GM13977 (cell line): Measurements from ENCODE around the gene LYRM4.

Source experiments
- DNase-seq: peaks from one replicate; pipeline ENCODE4 v3.0.0; 2012; ENCODE audit warnings: low spot score
- CTCF ChIP-seq: IDR thresholded peaks from 2 replicates; pipeline ENCODE4 v1.5.1; 2012; ENCODE audit warnings: mild to moderate bottlenecking, control low read depth; ENCODE audit not compliant: insufficient read depth; ENCODE audit errors: extremely low read depth, missing control alignments
- in situ Hi-C: fragments of 300-500 bp; cut with MboI; formaldehyde crosslinking; loops from one replicate; pipeline ENCODE4 v1.12.0; 2022; ENCODE audit warnings: low sequenced_read_pairs, low pct_unique_long_range_greater_than_20kb, mixed read lengths, inconsistent platforms; ENCODE audit not compliant: unreplicated experiment

Gene LYRM4

DNA sequence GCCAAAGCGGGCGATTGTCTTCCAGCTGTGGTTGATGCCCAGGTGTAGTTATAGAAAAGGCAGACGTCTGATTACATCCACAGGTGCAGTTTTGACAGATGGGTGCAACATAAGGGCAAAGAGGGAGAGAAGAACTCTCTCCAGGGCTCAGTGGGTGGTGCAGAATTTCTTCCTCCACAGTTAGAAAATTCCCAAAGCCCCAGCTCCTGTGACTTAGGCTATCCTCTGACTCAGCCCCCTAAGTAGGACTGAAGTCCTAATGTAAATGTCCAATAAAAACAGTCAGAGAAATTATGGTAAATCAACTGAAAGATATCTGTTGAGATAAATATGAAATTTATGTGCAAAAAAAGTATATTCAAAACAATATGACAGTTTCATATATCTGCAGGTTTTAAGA lies 31.4 kb downstream of the LYRM4 start:
- in situ Hi-C loops = no loop called here
- no peak for DNase-seq
- no peak for TF ChIP-seq CTCF

GRCh38 chr6:5223309-5223708 lies 37.4 kb downstream of the LYRM4 start:
- no peak for TF ChIP-seq CTCF
- in situ Hi-C loops = no loop called here
- DNase-seq = no peak

- DNase-seq = no peak
- TF ChIP-seq CTCF = no peak
- in situ Hi-C loops = no loop called here
These were observed 40.3 kb downstream of the LYRM4 start for GRCh38 chr6:5220443-5220842.

DNA sequence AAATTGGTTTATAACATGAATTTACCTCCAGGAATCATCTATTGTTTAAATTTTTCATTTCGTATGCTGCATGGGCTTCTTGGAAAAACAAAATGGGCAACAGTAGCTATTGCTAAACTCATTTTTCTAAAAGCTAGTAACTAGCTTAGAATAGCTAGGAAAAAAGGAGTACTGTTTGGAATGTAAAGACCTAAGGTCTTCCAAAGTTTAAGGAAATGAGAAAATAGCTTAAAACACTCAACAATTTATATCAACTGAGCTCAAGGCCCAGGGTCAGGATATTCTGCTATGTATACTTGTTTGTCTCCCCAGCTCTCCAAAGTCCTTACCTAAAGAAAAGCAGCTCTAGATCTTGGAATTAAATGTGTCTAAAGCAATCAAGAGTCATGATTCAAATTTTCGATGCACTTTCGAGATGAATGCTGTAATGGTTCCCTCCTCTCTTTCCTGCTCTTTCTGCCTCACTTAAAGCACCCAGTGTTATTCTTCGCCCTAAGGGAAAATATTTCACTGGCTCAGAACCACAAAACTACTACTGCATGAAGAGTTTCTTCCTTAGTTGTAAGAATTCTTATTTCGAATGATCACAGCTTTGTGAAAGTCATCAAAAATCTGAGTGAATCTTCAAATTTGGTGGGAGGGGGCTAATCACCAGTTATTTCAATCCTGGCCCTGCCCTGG lies 41.6 kb downstream of the LYRM4 start:
- DNase-seq = no peak
- no peak for TF ChIP-seq CTCF
- in situ Hi-C loops = no loop called here

GRCh38 chr6:5217356-5217755 lies 43.4 kb downstream of the LYRM4 start:
- DNase-seq = no peak
- no peak for TF ChIP-seq CTCF
- in situ Hi-C loops = no loop called here

DNA sequence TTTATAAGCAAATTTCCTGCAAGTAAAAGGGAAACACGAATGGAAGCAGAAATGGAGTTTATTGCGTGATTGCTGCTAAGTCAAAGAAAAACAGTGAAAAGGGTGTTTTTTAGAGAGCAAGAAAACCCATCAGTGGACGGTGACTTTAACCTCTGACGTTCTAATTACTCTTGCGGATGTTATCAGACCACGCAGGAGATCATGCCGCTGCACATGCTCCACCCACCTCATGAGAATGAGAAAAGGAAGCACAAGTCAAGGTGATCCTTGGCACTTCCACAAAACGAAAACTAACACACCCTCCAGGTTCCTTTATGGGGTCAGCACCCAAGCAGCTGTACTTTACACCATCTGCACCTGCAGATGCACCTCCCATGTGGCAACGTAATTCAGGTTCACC lies 45.0 kb downstream of the LYRM4 start:
- no peak for TF ChIP-seq CTCF
- DNase-seq = no peak
- in situ Hi-C loops = no loop called here
